AG04449 (cell line): ENCODE results near the gene RIPPLY3.

ENCODE experiments used
- CTCF ChIA-PET: fragments of 350-600 bp; formaldehyde crosslinking; extraction: SDS; loops from one replicate; lab custom pipeline; 2021; ENCODE audit warnings: antibody characterized with exemption; lab: Yijun Ruan, JAX
- POLR2A ChIA-PET: fragments of 400-600, 350-600 bp; formaldehyde crosslinking; extraction: SDS; loops from one replicate; lab custom pipeline; 2020; ENCODE audit warnings: antibody characterized with exemption, inconsistent platforms; lab: Yijun Ruan, JAX
- DNase-seq: peaks from one replicate; pipeline ENCODE4 v3.0.0-alpha.2; 2010; ENCODE audit warnings: low read depth, low spot score
- H3K4me3 ChIP-seq: 2 replicates; pipeline ENCODE4 v1.5.1; 2011; ENCODE audit warnings: low read depth, mild to moderate bottlenecking, control low read depth, low read length
- CTCF ChIP-seq: IDR thresholded peaks from one replicate; pipeline ENCODE4 v1.5.1; 2011; ENCODE audit warnings: mild to moderate bottlenecking, moderate library complexity, low read length, control low read depth, inconsistent platforms; ENCODE audit not compliant: insufficient read depth; ENCODE audit errors: missing control alignments

Gene RIPPLY3

GRCh38 chr21:37005548-37006485 is 685 bp upstream of the RIPPLY3 start:
- peak overlapping the region; percentile 51 for H3K4me3 ChIP-seq
- CTCF ChIA-PET: interaction anchor here (0.6 to 3.5 kb wide), 4 partner anchors 11 to 40 kb away, joined by 3 to 19 read pairs (median 4); no protein-coding TSS in a partner anchor
- POLR2A ChIA-PET: interaction anchor here (0.7 kb wide), 1 partner anchor 16 kb away, joined by 4 read pairs; no protein-coding TSS in a partner anchor
- no peak for TF ChIP-seq CTCF
- DNase-seq: no peak

GRCh38 chr21:37008724-37009123 is 2.2 kb downstream of the RIPPLY3 start:
- ChIA-PET POLR2A (no interaction called here), CTCF (interaction anchor here (1.3 to 3.5 kb wide), 2 partner anchors 17 to 18 kb away, joined by 4 to 19 read pairs; no protein-coding TSS in a partner anchor)
- H3K4me3 ChIP-seq: no peak overlapping the region
- TF ChIP-seq CTCF: no peak
- DNase-seq: no peak

GRCh38 chr21:37009740-37010341 is 3.3 kb downstream of the RIPPLY3 start:
- no peak for DNase-seq
- POLR2A ChIA-PET: interaction anchor here (0.6 kb wide), 1 partner anchor 20 kb away, joined by 3 read pairs; no protein-coding TSS in a partner anchor
- peak overlapping the region; percentile 29 for H3K4me3 ChIP-seq
- peak; percentile 95 for TF ChIP-seq CTCF
- CTCF ChIA-PET: interaction anchor here (0.6 to 4.6 kb wide), 27 partner anchors 8 to 590 kb away, joined by 3 to 49 read pairs (median 5); no protein-coding TSS in a partner anchor

- no peak overlapping the region for H3K4me3 ChIP-seq
- POLR2A ChIA-PET: no interaction called here
- TF ChIP-seq CTCF: no peak
- DNase-seq: no peak
- CTCF ChIA-PET: interaction anchor here (0.6 to 1.4 kb wide), 4 partner anchors 8 to 52 kb away, joined by 3 to 9 read pairs (median 4); no protein-coding TSS in a partner anchor
Observed at GRCh38 chr21:37017951-37018679, 11.6 kb downstream of the RIPPLY3 start.

GRCh38 chr21:37026499-37026898 is 20.0 kb downstream of the RIPPLY3 start:
- no peak for DNase-seq
- ChIA-PET POLR2A (interaction anchor here (0.5 kb wide), 1 partner anchor 37 kb away, joined by 4 read pairs; no protein-coding TSS in a partner anchor), CTCF (interaction anchor here (1.5 to 2.4 kb wide), 4 partner anchors 13 to 521 kb away, joined by 3 to 16 read pairs (median 6); no protein-coding TSS in a partner anchor)
- H3K4me3 ChIP-seq: no peak overlapping the region
- TF ChIP-seq CTCF: no peak
